CD4-positive, alpha-beta T cell treated with Interleukin-17A for 1 hour (primary cell): ENCODE results near the gene FOCAD.

Source experiments
- DNase-seq: peaks from one replicate; pipeline ENCODE4 v3.0.0-alpha.2; 2020

The FOCAD gene

DNA sequence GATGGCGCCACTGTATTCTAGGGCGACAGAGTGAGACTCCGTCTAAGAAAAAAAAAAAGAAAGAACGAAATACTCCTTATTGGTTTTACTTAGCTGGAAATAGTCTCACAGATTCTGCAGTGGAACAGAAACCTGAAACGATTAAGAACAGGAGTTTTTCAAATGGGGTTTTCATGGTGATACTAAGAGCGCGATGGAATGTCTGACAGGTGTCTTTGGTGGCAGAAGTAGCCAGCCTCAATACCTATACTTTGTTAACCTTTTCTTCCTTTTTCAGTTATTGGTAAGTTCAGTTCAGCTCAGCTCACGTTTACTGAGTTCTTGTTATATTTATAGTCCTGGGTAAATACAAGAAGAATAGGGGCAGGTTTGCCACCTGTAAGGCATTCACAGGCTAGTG lies 123.9 kb downstream of the FOCAD start:
- DNase-seq, result no peak

GRCh38 chr9:20811872-20812271 lies 127.8 kb downstream of the FOCAD start:
- no peak for DNase-seq

DNA sequence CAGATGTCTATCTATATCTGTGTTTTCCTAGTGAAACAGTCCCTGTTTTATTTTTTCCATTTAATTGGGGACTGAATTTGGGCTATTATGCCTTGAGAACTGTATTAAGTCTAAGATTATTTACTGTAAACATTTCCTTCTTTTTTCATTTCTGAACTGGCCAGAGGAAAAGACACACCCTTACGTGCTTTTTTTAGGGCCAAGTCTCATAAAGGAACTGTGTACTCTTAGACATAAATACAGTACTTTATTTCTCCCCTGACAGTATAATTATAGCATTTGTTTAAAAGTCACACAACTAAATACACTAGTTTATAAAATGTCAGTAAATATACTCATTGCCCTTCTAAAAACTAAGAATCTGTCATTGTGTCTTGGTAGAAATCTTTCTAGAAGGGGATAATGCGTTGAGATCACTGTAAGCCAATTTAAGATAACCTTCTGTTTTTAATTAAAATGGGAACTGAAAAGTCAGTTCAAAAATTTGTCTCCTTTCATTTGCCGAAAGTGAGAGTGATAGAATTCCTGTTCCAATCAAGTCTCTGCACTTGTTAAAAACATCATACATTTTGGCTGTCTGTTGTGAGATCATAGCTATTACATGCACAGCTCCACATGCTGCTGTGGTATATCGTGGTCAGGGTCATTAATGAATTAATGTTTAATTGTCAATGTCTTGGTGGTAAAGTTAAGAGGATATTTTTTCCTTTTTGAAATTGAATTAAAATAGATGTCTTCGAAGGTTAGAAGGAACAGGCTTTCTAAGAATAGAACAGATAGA lies 132.1 kb downstream of the FOCAD start:
- no peak for DNase-seq

GRCh38 chr9:20823051-20823450 lies 139.0 kb downstream of the FOCAD start:
- no peak for DNase-seq

- DNase-seq, result no peak
Observed at GRCh38 chr9:20831028-20831427, 147.0 kb downstream of the FOCAD start.

- no peak for DNase-seq
Observed at GRCh38 chr9:20832775-20833174, 148.7 kb downstream of the FOCAD start.

DNA sequence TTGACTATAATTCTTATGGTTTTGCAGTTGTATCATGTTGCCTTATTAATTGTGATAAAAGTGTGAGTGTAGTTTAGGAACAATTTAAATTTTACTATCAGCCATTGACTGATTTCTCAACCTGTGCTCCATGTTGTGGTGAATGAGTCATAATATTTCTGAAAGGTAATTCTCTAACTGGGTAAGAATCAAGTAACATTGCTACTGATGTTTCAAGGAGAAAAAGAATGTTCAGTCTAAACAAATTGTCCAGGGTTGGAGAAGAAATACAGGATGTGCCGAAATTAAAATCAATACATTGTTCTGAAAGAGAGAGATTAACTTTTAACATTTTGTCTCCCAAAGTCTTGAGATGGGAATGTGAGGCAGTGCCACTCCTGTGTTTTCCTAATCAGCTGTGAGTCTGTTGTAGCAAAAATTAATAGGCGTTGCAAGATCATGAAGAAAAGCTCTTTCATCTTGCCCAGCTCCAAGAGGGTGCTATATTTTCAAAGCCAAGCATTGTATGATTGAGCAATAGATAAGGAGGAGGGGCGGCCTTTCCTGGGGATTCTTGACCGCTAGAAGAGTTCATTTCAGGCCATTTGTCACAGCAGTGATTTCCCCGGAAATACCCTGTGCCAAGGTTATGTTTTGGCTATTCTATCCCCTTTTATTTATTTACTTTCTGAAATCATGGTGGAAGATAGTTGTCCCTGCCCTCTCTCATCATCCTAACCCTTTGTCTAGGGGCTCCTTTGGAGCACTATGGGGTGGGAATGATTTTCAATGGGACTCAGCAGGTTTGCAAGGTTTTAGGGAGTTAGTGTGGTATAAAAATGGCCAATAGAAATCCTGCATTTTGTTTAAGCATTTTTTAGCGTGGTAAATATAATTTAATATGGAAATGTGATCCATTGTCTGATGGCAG lies 151.6 kb downstream of the FOCAD start:
- DNase-seq, result no peak

DNA sequence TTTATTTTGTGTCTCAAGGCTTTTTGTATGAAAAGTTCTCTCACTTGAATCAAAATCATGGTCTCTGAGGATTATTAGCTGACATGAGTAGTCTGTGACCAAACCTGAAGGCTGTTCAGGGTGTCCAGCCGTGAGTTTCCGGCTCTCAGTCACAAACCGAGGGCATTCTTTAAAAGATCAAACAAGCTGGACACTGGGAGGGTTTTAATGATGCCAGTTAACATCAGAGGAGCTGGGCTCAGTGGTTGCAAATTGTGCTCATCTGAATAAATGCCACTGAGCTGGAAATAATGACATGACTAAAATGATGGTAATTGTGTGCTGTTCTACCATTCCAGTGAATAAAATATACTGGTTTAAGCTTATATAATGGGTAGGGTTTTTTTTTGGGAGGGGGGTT lies 153.1 kb downstream of the FOCAD start:
- DNase-seq, result no peak

GRCh38 chr9:20838218-20838617 lies 154.2 kb downstream of the FOCAD start:
- DNase-seq, result no peak

DNA sequence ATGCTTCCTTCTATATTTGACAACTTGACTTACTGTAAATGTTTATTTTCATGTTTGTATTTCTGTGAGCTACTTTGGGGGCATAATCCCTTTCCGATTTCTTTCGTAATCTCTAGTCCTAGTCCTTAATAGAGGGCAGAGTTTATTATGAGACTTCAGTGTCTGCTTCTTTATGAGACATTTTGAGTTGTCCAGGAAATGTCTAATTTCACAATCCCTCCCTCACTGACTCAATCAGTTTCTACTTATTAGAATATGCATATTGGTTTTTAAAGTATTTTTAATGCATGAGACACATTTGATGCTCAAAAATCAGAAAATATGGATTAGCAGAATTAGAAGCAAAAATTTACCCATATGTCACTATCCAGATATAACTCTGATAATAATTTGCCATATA lies 160.9 kb downstream of the FOCAD start:
- DNase-seq, result no peak

GRCh38 chr9:20848490-20848889 lies 164.4 kb downstream of the FOCAD start:
- DNase-seq, result no peak

GRCh38 chr9:20853866-20854265 lies 169.8 kb downstream of the FOCAD start:
- DNase-seq, result no peak

GRCh38 chr9:20854444-20854843 lies 170.4 kb downstream of the FOCAD start:
- DNase-seq, result no peak

DNA sequence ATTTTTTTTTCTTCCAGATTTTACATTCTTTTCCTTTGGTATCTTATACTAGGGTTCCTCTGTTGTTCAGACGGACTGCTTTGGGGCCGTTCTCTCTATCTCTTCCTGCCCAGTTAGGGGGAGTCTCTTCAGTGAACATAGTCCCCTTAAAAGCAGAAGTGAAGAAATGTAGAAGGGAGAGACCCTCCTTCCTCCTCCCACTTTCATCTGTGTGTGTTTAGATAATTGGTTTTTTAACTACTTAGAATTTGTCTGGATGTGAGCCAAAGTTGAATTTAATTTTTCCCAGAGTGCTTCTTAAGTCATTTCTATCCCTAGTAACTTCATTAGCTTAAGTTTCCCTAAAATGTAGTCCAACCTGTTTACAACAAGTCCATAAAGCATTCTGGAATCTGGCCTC lies 179.9 kb downstream of the FOCAD start:
- DNase-seq, result no peak

DNA sequence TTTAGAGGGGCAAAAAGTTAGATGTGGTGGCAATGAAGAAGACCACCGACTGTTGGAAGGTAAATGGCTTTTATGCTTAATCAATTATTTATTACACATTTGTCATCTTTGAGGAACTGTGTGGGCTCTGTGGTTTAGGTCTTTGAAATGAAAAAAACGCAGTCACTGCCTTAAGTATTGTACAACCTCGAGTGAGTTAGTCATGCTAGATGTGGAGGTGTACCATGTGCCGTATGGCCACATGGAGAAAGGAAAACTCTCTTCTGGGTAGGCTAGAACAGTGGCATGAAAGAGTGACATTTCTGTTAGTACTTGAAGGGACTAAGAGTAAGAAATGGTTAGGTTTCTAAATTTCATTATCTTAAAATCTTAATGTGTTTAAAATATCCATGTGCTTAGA lies 181.3 kb downstream of the FOCAD start:
- DNase-seq, result no peak

GRCh38 chr9:20870115-20870514 lies 186.1 kb downstream of the FOCAD start:
- DNase-seq, result no peak

GRCh38 chr9:20872340-20872977 lies 188.4 kb downstream of the FOCAD start:
- no peak for DNase-seq

GRCh38 chr9:20873240-20873865 lies 189.3 kb downstream of the FOCAD start:
- no peak for DNase-seq

DNA sequence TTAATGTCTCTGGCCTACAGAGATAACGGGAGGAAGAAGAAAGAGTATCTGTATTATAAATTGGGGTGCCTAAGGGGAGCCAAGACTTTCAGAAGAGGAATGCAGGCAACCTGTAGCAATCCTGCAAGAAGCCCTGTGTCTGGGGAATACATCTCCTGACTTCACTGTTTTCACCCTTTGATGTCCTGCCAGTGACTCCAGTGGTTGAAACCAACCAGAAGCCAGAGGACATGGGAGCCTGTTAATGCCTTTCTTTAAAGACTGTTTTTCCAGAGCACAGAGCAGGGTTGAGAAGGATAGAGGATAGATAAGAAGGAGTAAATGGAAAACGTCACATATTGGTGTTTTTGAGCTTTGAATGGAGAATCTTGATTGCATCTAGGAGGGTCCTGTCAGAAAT lies 196.2 kb downstream of the FOCAD start:
- no peak for DNase-seq

DNA sequence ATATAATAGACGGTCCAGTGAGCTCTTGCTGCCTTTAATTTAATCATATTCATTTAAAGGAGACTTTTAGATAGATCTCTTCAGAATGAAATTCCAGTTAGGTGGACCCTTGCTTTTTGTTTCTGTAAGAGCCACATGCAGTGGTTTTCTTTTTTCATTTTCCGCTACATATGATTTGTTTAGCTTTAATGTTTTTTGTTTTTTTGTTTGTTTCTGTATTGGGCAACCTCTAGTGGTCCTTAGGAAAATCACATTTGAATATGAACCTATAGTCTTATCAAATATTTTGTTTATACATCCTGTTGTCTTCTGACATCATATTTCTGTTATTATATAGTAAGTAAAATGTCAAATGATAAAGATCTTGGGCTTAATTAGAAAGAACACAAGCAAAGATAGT lies 196.6 kb downstream of the FOCAD start:
- no peak for DNase-seq

DNA sequence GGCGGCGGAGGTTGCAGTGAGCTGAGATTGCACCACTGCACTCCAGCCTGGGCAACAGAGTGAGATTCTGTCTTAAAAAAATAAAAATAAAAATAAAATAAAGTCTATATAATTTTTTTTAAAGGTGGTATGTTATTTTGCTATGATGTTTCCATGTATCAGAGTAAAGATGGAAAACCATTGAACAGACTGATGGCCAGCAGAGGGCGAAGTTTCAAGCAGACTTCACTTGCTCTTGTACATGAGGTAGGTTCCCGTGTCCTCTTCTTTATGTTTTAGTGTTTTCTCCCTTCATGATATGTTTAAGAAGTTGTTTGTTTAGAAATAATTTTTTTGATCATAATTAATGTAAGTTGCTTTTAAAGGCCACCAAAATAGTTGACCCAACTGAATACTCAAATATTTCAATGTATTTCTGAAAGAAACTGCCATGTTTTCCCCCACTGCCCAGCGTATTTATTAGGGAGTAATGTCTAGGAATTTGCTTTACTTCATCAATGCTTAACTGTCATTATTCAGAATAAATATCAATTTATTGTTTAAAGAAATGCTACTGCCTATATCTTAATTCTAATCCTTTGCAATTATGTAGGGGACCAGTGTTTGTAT lies 201.0 kb downstream of the FOCAD start:
- DNase-seq, result peak; percentile 58

DNA sequence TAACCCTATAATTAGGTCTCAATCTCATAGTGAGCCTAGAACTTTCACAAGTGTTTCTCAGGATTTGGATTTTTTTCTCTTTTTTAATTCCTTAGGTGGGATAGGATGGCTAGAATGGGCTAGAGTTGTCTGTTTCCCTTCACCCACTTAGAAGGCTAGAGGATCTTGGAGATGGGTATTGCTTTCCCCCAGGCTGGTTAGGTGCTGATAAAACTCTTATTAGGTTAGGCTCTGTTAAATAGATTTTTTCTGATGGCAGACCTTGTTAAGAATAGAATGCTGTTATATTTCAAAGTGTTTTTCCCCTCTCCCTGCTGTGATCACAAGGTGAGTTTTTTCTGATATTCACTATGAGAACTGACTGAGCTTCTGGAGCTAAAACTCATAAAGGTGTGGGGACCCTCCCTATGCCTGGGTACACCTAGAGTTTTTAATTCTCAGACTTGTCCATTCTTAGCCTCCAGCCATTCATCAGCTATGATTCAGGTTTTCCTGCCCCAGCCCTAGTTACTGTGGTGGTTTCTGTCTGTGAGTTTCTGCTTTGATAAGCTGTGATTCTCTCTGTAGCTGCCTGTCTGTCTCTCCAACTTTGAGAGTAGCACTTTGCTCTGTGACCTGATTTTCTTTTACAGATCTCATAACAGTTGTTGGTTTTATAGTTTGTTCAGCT lies 215.0 kb downstream of the FOCAD start:
- no peak for DNase-seq
